Embryonic facial prominence (tissue), 1 donor: ENCODE data around the gene RAB14.

Source experiments
- DNase-seq: peaks from one replicate; pipeline ENCODE4 v3.0.0-alpha.2; 2016; ENCODE audit errors: extremely low spot score

The RAB14 gene

GRCh38 chr9:121219530-121219929, 17.9 kb upstream of the RAB14 start:
- DNase-seq, result no peak

DNA sequence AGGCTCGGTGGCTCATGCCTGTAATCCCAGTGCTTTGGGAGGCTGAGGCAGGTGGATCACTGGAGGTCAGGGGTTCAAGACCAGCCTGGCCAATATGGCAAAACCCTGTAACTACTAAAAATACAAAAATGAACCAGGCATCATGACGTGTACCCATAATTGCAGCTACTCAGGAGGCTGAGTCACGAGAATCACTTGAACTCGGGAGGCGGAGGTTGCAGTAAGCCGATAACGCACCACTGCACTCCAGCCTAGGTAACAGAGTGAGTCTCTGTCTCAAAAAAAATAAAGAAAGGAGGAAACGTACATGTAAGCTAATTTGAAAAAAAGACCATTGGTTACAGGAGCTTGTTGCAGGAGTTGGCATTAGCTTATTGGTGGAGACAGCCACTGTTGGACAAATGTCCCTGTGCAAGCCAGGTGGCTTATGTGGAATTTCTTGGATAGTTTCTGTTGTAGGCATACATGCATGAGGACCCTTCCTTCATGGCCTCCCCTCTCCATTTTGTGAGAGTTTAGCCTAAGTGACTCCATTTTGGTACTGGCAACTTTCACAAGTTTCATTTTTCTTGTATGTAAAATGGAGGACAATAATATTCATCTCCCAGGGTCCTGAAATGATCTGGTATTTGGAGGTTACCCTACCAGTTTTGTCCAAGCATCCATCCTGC, 16.8 kb upstream of the RAB14 start:
- no peak for DNase-seq

GRCh38 chr9:121217609-121218292, 16.1 kb upstream of the RAB14 start:
- DNase-seq, result no peak

GRCh38 chr9:121216271-121216805, 14.7 kb upstream of the RAB14 start:
- no peak for DNase-seq

- no peak for DNase-seq
Observed at GRCh38 chr9:121214005-121214404, 12.3 kb upstream of the RAB14 start.

DNA sequence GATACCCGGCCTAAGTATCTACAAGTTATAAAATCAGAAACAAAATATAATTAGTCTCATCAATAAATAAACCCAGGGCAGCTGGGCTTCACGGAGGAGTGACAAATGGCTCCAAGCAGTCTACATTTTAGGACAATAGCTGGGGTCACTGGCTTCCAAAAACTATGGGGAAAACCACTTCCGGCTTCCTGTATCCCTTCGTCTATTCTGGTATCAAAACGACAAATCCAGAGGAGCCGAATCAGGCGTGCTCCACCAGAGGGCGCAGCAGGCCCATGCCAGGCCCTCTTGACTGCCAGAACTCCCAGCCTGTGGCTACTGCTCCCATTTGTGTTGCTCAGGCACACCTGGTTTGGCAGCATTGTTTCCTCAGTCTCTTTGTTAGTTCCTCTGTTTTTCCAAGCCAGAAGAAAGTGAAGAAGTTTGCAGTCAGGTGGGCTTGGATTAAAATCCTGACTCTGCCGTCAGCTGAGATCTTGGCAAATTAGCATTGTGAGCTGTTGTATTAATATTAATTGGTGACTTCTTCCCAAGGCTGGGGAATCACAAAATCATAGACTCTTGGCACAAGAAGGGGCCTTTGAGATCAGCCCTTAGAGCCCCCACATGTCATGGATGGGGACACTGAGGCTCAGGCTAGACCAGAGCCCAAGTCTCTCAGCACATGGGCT, 11.6 kb upstream of the RAB14 start:
- peak; percentile 81 for DNase-seq

DNA sequence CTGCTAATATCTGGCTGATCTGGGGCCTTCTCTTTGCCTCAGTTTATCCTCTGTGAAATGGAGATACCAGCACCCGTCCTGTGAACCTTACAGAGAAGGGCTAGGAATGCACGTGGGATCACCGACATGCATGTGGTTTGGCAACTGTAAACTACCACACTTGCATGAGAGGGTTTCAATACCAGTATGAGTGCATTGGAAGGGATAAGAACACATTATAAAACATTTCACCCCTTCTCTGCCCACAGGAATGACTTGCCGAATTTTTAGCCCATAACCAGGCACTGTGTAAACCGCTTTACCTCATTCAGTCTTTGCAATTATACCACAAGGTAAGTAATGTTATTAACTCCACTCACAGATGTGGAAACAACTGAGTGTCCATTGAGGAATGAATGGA, 8.9 kb upstream of the RAB14 start:
- DNase-seq, result no peak

DNA sequence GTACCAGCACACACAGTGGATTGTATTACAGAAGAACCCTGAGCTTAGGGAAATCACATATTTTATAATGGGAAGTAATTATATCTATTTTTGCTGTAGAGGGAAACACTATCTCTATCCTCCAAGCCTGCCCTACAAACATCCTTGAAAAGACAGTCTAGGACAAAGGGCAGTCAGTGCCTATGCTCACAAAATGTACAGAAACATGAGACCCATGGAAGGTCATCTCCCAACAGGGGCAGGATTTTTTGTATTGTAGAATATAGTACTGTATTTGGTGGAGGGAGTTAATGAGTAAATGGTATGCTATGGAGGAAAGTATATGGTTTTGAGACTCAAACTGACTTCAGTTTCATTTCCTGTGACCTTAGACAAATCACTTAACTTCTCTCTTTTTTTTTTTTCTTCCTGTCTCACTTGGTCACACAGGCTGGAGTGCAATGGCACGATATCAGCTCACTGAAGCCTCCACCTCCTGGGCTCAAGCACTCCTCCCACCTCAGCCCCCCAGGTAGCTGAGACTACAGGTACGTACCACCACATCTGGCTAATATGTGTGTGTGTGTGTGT, 5.8 kb upstream of the RAB14 start:
- no peak for DNase-seq

DNA sequence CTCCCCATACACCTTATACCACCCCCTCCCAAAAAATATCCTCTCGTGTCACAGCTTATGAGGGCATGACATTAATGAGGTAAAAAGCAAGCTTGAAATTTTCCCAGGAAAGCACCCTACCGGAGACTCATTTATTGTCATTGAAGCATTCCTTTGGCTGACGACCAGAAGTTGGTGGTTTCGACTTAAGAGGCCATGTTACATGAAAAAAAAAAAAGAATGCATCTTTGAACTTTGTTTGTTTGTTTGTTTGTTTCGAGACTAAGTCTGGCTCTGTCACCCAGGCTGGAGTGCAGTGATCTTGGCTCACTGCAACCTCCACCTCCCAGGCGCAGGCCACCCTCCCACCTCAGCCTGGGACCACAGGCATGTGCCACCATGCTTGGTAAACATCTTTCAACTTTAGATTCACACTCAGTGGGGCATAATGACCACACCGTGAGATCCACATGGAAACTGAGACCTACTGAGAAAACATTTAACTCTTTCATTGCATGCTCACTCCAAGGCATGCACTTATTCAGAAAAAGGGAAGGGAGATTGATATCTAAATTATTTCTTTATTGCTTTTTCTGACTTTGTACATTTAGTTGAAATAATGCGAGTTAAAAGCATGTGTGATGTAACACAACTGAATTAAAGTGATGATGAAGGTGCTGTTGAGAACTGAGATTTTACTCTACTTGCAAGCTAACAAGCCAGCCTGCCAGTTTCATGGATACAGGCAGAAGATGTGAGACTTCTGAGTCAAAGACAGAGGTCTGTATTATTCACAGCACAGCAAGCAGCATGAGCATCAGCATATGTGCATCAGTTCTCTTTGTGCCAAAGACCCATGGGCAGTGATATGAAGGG, 5.1 kb upstream of the RAB14 start:
- no peak for DNase-seq

DNA sequence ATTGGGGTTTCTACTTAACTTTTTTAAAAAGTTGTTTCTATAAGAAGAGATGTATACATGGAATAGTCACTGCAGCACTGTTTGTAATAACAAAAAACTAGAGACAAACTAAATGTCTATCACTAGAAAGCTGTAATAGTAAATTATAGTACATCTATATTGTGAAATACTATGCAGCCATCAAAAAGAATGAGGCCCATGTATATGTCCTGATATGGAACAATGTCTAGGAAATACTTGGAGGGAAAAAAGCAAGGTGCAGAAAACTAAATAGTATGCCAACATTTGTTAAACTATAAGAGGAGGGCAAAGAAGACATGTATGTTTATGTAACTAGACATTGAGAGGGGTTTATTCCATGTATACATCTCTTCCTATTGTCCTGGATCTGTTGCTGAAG, 2.9 kb upstream of the RAB14 start:
- no peak for DNase-seq

- DNase-seq, result no peak
Observed at GRCh38 chr9:121204121-121204520, 2.5 kb upstream of the RAB14 start.

DNA sequence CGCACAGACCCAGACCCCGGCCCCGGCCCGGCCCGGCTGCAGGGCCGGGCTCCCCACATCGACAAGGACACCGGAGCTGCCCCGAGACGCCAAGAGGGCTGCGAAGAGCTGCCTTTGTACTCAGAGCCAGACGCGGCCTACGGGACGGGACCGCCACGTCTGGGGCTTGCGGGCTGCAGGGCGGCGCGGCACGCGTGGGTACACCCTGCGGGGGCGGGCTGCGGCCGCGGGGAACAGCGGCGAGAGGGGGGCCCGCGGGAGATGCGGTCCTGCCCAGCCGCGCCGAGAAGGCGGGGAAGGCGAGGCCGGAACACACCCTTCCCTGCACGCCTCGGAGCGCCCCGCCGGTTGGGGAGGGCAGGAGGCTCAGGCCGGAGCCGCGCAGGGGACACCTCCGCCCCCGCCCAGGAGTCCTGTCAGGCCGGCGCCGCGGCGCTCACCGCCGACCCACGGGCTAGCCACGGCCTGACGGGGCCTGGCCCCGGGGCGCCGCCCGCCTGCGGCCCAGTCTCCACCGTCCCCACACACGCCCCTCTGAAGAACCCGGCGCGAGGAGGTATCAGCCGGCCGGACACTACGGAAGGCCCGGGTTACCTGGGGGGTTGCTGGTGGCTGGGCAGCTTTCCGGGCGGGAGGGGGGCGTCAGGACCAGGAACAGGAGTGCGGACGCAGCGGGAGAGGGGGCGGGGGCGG, 478 bp downstream of the RAB14 start:
- no peak for DNase-seq

GRCh38 chr9:121200356-121200755, 1.3 kb downstream of the RAB14 start:
- DNase-seq, result no peak

DNA sequence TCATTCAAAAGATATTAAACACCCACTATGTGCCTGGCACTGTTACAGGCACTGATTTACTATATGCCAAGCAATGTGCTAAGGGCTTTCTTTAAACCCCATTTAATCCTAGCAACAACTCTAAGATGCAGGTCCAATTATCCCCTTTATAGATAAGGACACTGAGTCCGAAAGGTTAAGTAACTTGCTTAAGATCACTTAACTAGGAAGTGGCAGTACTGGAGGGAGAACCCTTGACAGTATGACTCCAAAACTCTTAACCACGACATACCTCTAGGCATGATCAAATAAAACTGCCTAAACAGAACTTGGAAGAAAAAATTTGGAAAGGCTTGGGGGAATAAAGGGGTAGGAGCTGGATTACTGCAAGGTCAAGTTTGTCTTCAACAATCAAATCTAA, 1.7 kb downstream of the RAB14 start:
- DNase-seq, result no peak

DNA sequence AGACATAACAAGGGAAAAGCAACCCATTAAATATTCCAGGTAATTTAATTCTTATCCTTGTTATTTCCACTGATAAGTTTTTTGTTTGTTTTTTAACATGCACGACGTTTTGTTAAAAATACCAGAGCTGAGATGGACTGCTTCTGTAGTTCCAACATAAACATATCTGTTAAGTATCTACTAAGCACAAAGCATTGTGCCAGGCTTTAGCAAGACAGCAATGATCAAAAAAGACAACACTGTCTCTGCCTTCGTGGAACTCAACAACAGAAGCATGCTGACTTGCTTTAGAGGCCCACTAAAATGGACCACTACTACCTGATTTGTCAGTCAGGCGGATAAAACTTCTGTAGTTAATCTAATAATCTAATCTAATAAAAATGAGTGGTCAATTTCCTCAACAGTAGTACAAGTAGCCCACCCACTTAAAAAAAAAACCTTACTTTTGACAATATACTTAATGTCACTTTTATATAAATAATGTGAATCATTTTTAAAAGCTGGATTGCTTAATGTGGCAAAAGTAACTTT, 3.1 kb downstream of the RAB14 start:
- DNase-seq, result no peak

GRCh38 chr9:121197132-121197531, 4.5 kb downstream of the RAB14 start:
- no peak for DNase-seq

GRCh38 chr9:121196389-121196788, 5.3 kb downstream of the RAB14 start:
- DNase-seq, result no peak

- no peak for DNase-seq
Observed at GRCh38 chr9:121194730-121195129, 6.9 kb downstream of the RAB14 start.

DNA sequence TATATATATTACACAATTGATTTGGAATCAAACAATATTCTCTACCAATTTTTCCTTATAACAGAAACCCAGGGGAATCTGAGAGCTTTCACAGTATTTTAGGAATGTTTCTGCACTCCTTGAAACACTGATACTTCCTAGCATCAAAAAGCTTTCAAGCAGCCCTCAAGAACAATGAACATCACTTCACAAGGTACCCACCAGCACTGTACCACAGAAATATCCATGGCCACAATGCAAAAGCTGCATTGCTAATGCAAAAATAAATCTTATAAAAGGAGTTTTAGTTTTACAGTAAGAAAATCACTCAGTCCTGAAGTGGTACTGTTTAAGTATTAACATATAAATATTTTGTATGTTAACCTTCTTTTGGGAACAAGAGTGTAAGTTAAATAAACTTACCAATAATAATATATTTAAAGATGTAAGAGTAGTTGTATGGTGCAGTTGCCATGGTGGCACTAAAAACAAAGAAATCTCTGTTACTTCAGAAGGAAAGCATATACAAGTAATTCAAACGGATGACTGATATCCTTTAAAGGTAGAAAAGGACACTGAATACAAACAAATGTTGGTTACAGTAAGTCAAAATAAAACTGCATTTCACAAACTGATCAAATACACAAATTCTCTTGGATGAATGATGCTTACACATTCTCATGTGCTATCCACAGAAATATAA, 8.6 kb downstream of the RAB14 start:
- no peak for DNase-seq

DNA sequence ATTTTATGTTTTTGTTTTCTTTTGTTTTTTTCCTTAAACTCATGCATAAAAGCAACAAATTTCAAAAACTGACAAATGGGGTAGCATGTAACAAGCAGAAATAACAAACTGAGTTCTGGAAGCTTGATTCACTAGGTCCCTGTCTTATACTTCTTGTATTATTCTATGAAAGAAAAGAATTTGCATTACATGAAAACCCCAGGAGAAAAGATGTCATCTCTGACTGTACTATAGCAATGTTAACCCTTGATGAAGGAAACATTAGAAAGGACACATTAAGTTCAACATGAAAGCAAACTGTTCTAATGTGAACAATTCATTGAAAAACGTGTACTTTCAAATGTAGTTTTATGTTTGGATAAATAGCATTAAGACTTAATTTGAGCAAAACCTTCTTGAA, 9.2 kb downstream of the RAB14 start:
- DNase-seq, result no peak
